Measurements from ENCODE around the gene SEC14L6.

GRCh38 chr22:30556388-30556787, 9.8 kb upstream of the SEC14L6 start:
- TF ChIP-seq CTCF (IDR thresholded peaks at IDR 0.05; ENCODE audit: insufficient read depth, low read length) = no peak
- TF ChIP-seq POLR2AphosphoS5 (IDR thresholded peaks at IDR 0.05; ENCODE audit: low read depth) = no peak
- no peak for TF ChIP-seq SPI1 (IDR thresholded peaks at IDR 0.05; ENCODE audit: borderline replicate concordance, low read depth)
- TF ChIP-seq GABPA (IDR thresholded peaks at IDR 0.05; ENCODE audit: low read depth) = no peak
